Activated CD8-positive, alpha-beta memory T cell treated with anti-CD3 and anti-CD28 coated beads for 24 hours (primary cell): ENCODE measurements around the gene SQOR.
A peak's percentile ranks its signal among the peaks of the same experiment; 100 is the strongest.
"Not testable (repeated sequence)": the region's sequence is repeated elsewhere in the genome, so short reads cannot be mapped to it uniquely, and the experiment has no call there.

Source experiments
- DNase-seq: peaks from one replicate; pipeline ENCODE4 v3.0.0-alpha.2; 2020

SQOR gene

GRCh38 chr15:45635191-45635638 is 386 bp downstream of the SQOR start:
- DNase-seq, result peak; percentile 88

GRCh38 chr15:45635763-45636292 is 999 bp downstream of the SQOR start:
- peak; percentile 42 for DNase-seq

GRCh38 chr15:45637141-45637540 is 2.3 kb downstream of the SQOR start:
- DNase-seq, result peak; percentile 57

- peak; percentile 71 for DNase-seq
These were observed 2.8 kb downstream of the SQOR start for GRCh38 chr15:45637552-45638033.

GRCh38 chr15:45640616-45641015 is 5.8 kb downstream of the SQOR start:
- DNase-seq, result peak; percentile 51

GRCh38 chr15:45641374-45641781 is 6.5 kb downstream of the SQOR start:
- peak; percentile 15 for DNase-seq

GRCh38 chr15:45641999-45642932 is 7.4 kb downstream of the SQOR start:
- DNase-seq, result peak; percentile 32

GRCh38 chr15:45644437-45644836 is 9.6 kb downstream of the SQOR start:
- DNase-seq, result peak; percentile 9

- no peak for DNase-seq
These were observed 10.5 kb downstream of the SQOR start for GRCh38 chr15:45645026-45645980.

- no peak for DNase-seq
These were observed 11.4 kb downstream of the SQOR start for GRCh38 chr15:45646220-45646619.

- DNase-seq, result no peak
These were observed 13.0 kb downstream of the SQOR start for GRCh38 chr15:45647828-45648227.

GRCh38 chr15:45648521-45649200 is 13.8 kb downstream of the SQOR start:
- DNase-seq, result peak; percentile 47

GRCh38 chr15:45650007-45650406 is 15.2 kb downstream of the SQOR start:
- DNase-seq, result not testable (repeated sequence)

- no peak for DNase-seq
These were observed 16.2 kb downstream of the SQOR start for GRCh38 chr15:45650889-45651525.

GRCh38 chr15:45653702-45654424 is 19.0 kb downstream of the SQOR start:
- no peak for DNase-seq

- no peak for DNase-seq
These were observed 19.9 kb downstream of the SQOR start for GRCh38 chr15:45654749-45655148.

GRCh38 chr15:45657254-45657653 is 22.4 kb downstream of the SQOR start:
- DNase-seq, result no peak

GRCh38 chr15:45657764-45658545 is 23.1 kb downstream of the SQOR start:
- no peak for DNase-seq

- DNase-seq, result no peak
These were observed 25.6 kb downstream of the SQOR start for GRCh38 chr15:45660231-45660979.
